Activated naive CD8-positive, alpha-beta T cell treated with anti-CD3 and anti-CD28 coated beads for 36 hours (primary cell): Measurements from ENCODE around the gene AOPEP. TPM values are rescaled to one million over a fixed set of nuclear protein-coding genes. Genes with fewer than 3 reads are reported as not detected.
"Not testable (repeated sequence)": the region's sequence is repeated elsewhere in the genome, so short reads cannot be mapped to it uniquely, and the experiment has no call there.

Experiments used
- DNase-seq: peaks from one replicate; pipeline ENCODE4 v3.0.0; 2021
- H3K27ac Mint-ChIP-seq: one replicate; pipeline ENCODE4 v1.8.0; 2022; ENCODE audit warnings: mild to moderate bottlenecking, moderate library complexity, mixed read lengths
- H3K27me3 Mint-ChIP-seq: one replicate; pipeline ENCODE4 v1.8.0; 2022; ENCODE audit warnings: mild to moderate bottlenecking, mixed read lengths
- H3K36me3 Mint-ChIP-seq: one replicate; pipeline ENCODE4 v1.8.0; 2021; ENCODE audit warnings: mild to moderate bottlenecking, mixed read lengths
- H3K4me1 Mint-ChIP-seq: one replicate; pipeline ENCODE4 v1.8.0; 2021; ENCODE audit warnings: mixed read lengths
- H3K4me3 Mint-ChIP-seq: one replicate; pipeline ENCODE4 v1.8.0; 2022; ENCODE audit warnings: mild to moderate bottlenecking, moderate library complexity, mixed read lengths
- H3K9me3 Mint-ChIP-seq: one replicate; pipeline ENCODE4 v1.8.0; 2022; ENCODE audit warnings: mixed read lengths
- total RNA-seq, 2 experiments: library from RNA; stranded (reverse); gene quantifications; one replicate each; pipeline ENCODE4 v1.2.3, GENCODE V29; 2021

Gene AOPEP
- total RNA-seq, 2 experiments from 2014 or later, result 5.0 to 6.8 TPM

GRCh38 chr9:94840738-94841137, 114.2 kb downstream of the AOPEP start:
- no peak overlapping the region for H3K27ac Mint-ChIP-seq
- H3K4me1 Mint-ChIP-seq, result peaks cover 14% of the 10 kb centered on the region
- peaks cover 20% of the 10 kb centered on the region for H3K9me3 Mint-ChIP-seq
- DNase-seq, result no peak
- no peaks in the 10 kb centered on the region for H3K27me3 Mint-ChIP-seq
- peaks cover 37% of the 10 kb centered on the region for H3K36me3 Mint-ChIP-seq
- H3K4me3 Mint-ChIP-seq, result no peak overlapping the region

- Mint-ChIP-seq H3K36me3 (peaks cover 37% of the 10 kb centered on the region), H3K27me3 (no peaks in the 10 kb centered on the region), H3K9me3 (peaks cover 18% of the 10 kb centered on the region), H3K27ac (no peak overlapping the region), H3K4me3 (no peak overlapping the region), H3K4me1 (peaks cover 21% of the 10 kb centered on the region)
- no peak for DNase-seq
Observed at GRCh38 chr9:94843134-94843533, 116.6 kb downstream of the AOPEP start.

GRCh38 chr9:94846739-94847138, 120.2 kb downstream of the AOPEP start:
- no peak overlapping the region for H3K27ac Mint-ChIP-seq

GRCh38 chr9:94847486-94847885, 121.0 kb downstream of the AOPEP start:
- H3K4me3 Mint-ChIP-seq, result no peak overlapping the region
- no peak for DNase-seq
- no peaks in the 10 kb centered on the region for H3K9me3 Mint-ChIP-seq
- no peaks in the 10 kb centered on the region for H3K27me3 Mint-ChIP-seq
- H3K36me3 Mint-ChIP-seq, result peaks cover 14% of the 10 kb centered on the region
- peaks cover 14% of the 10 kb centered on the region for H3K4me1 Mint-ChIP-seq
- peak overlapping the region; percentile 34 for H3K27ac Mint-ChIP-seq

More at GRCh38 chr9:94846739-94847138, 120.2 kb downstream of the AOPEP start:
- Mint-ChIP-seq H3K27me3 (no peaks in the 10 kb centered on the region), H3K9me3 (no peaks in the 10 kb centered on the region), H3K36me3 (peaks cover 14% of the 10 kb centered on the region), H3K4me3 (no peak overlapping the region), H3K4me1 (peaks cover 14% of the 10 kb centered on the region)
- DNase-seq, result no peak

GRCh38 chr9:94848791-94849190, 122.3 kb downstream of the AOPEP start:
- not testable (repeated sequence) for H3K4me3 Mint-ChIP-seq, H3K27me3 Mint-ChIP-seq, DNase-seq, H3K9me3 Mint-ChIP-seq, H3K27ac Mint-ChIP-seq
- H3K36me3 Mint-ChIP-seq, result peaks cover 11% of the 10 kb centered on the region
- H3K4me1 Mint-ChIP-seq, result peaks cover 11% of the 10 kb centered on the region

- H3K36me3 Mint-ChIP-seq, result peaks cover 7% of the 10 kb centered on the region
- H3K27ac Mint-ChIP-seq, result peak overlapping the region; percentile 10
- H3K9me3 Mint-ChIP-seq, result no peaks in the 10 kb centered on the region
- H3K4me3 Mint-ChIP-seq, result no peak overlapping the region
- H3K4me1 Mint-ChIP-seq, result peaks cover 11% of the 10 kb centered on the region
- DNase-seq, result no peak
- H3K27me3 Mint-ChIP-seq, result no peaks in the 10 kb centered on the region
Observed at GRCh38 chr9:94850540-94851434, 124.3 kb downstream of the AOPEP start.

- H3K4me3 Mint-ChIP-seq, result no peak overlapping the region
- peaks cover 11% of the 10 kb centered on the region for H3K4me1 Mint-ChIP-seq
- no peak for DNase-seq
- peaks cover 3% of the 10 kb centered on the region for H3K36me3 Mint-ChIP-seq
- H3K27ac Mint-ChIP-seq, result no peak overlapping the region
- no peaks in the 10 kb centered on the region for H3K27me3 Mint-ChIP-seq
- H3K9me3 Mint-ChIP-seq, result no peaks in the 10 kb centered on the region
Observed at GRCh38 chr9:94851467-94851866, 125.0 kb downstream of the AOPEP start.

- Mint-ChIP-seq H3K4me3 (no peak overlapping the region), H3K27me3 (no peaks in the 10 kb centered on the region), H3K27ac (no peak overlapping the region), H3K9me3 (no peaks in the 10 kb centered on the region), H3K4me1 (peaks cover 11% of the 10 kb centered on the region), H3K36me3 (peaks cover 3% of the 10 kb centered on the region)
- DNase-seq, result no peak
Observed at GRCh38 chr9:94851892-94852291, 125.4 kb downstream of the AOPEP start.

- peaks cover 7% of the 10 kb centered on the region for H3K4me1 Mint-ChIP-seq
- H3K27ac Mint-ChIP-seq, result no peak overlapping the region
- H3K27me3 Mint-ChIP-seq, result no peaks in the 10 kb centered on the region
- peaks cover under 1% of the 10 kb centered on the region for H3K36me3 Mint-ChIP-seq
- DNase-seq, result no peak
- no peaks in the 10 kb centered on the region for H3K9me3 Mint-ChIP-seq
- no peak overlapping the region for H3K4me3 Mint-ChIP-seq
Observed at GRCh38 chr9:94852373-94852772, 125.9 kb downstream of the AOPEP start.

- Mint-ChIP-seq H3K36me3 (peaks cover 8% of the 10 kb centered on the region), H3K27me3 (no peaks in the 10 kb centered on the region), H3K9me3 (no peaks in the 10 kb centered on the region), H3K4me1 (peaks cover 2% of the 10 kb centered on the region), H3K4me3 (no peak overlapping the region), H3K27ac (no peak overlapping the region)
- no peak for DNase-seq
Observed at GRCh38 chr9:94853887-94854286, 127.4 kb downstream of the AOPEP start.

GRCh38 chr9:94855903-94856302, 129.4 kb downstream of the AOPEP start:
- Mint-ChIP-seq H3K27ac (no peak overlapping the region), H3K9me3 (no peaks in the 10 kb centered on the region), H3K27me3 (no peaks in the 10 kb centered on the region), H3K4me3 (no peak overlapping the region), H3K36me3 (peaks cover 10% of the 10 kb centered on the region), H3K4me1 (peaks cover 15% of the 10 kb centered on the region)
- DNase-seq, result no peak

- H3K27ac Mint-ChIP-seq, result no peak overlapping the region
- DNase-seq, result no peak
- H3K4me3 Mint-ChIP-seq, result no peak overlapping the region
- peaks cover 27% of the 10 kb centered on the region for H3K4me1 Mint-ChIP-seq
- peaks cover 14% of the 10 kb centered on the region for H3K36me3 Mint-ChIP-seq
- H3K27me3 Mint-ChIP-seq, result no peaks in the 10 kb centered on the region
- H3K9me3 Mint-ChIP-seq, result no peaks in the 10 kb centered on the region
Observed at GRCh38 chr9:94857791-94858190, 131.3 kb downstream of the AOPEP start.

- Mint-ChIP-seq H3K27ac (no peak overlapping the region), H3K27me3 (no peaks in the 10 kb centered on the region), H3K9me3 (no peaks in the 10 kb centered on the region)
Observed at GRCh38 chr9:94859226-94859625, 132.7 kb downstream of the AOPEP start.

GRCh38 chr9:94859891-94860290, 133.4 kb downstream of the AOPEP start:
- no peaks in the 10 kb centered on the region for H3K9me3 Mint-ChIP-seq
- H3K27me3 Mint-ChIP-seq, result no peaks in the 10 kb centered on the region
- H3K4me1 Mint-ChIP-seq, result peaks cover 33% of the 10 kb centered on the region
- H3K36me3 Mint-ChIP-seq, result peaks cover 14% of the 10 kb centered on the region
- no peak for DNase-seq
- peak overlapping the region; percentile 40 for H3K27ac Mint-ChIP-seq
- no peak overlapping the region for H3K4me3 Mint-ChIP-seq

More at GRCh38 chr9:94859226-94859625, 132.7 kb downstream of the AOPEP start:
- Mint-ChIP-seq H3K4me3 (no peak overlapping the region), H3K36me3 (peaks cover 14% of the 10 kb centered on the region), H3K4me1 (peaks cover 33% of the 10 kb centered on the region)
- DNase-seq, result no peak

- peak; percentile 59 for DNase-seq
- H3K4me1 Mint-ChIP-seq, result peaks cover 33% of the 10 kb centered on the region
- peak overlapping the region; percentile 73 for H3K27ac Mint-ChIP-seq
- no peaks in the 10 kb centered on the region for H3K9me3 Mint-ChIP-seq
- peak overlapping the region; percentile 32 for H3K4me3 Mint-ChIP-seq
- H3K27me3 Mint-ChIP-seq, result no peaks in the 10 kb centered on the region
- H3K36me3 Mint-ChIP-seq, result peaks cover 14% of the 10 kb centered on the region
Observed at GRCh38 chr9:94860678-94861588, 134.4 kb downstream of the AOPEP start.
